G401.6 (cell line): ENCODE results near the gene TMEM74B.

Experiments
- FAIRE-seq: peaks from 2 replicates; lab custom pipeline; 2012; peaks lifted over from hg19 to GRCh38; lab: Jason Lieb, UNC

TMEM74B gene

GRCh38 chr20:1134836-1135235, 49.9 kb downstream of the TMEM74B start:
- no peak for FAIRE-seq

DNA sequence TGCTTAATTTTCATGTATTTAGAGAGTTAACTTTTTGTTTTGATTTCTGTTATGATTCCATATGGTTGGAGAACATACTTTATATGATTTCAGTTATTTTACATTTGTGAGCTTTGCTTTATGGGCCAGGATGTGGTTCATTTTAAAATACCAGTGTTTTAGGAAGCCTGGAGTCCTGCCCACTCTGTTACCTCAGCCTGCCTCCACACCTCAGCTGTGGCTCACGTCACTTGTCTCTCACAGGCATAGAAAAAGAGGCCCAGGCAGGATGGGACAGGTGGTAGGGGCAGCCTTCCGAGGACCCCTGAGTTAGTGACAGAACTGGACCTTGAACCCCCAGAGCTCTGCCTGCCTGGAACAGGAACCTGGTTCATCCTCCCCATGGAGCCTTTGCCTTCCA, 50.4 kb downstream of the TMEM74B start:
- FAIRE-seq: no peak

DNA sequence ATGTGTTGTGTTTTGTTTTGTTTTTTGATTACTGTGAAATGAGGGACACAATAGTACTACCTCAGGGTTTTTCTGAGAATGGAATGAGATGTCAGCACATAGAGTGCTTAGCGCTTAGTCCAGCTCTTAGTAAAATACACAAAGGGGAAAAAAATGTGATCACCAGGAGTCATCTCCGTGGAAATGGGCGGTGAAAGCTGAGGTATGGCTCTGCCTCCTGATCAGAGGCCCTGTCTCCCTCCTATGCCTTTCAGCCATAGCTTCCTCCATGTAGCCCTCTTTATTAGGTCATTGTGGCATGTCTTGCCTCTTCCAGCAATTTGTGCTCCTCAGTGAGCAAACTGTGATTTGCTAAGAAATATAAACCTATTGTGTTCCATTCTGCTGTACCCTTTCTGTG, 53.4 kb downstream of the TMEM74B start:
- FAIRE-seq: no peak

DNA sequence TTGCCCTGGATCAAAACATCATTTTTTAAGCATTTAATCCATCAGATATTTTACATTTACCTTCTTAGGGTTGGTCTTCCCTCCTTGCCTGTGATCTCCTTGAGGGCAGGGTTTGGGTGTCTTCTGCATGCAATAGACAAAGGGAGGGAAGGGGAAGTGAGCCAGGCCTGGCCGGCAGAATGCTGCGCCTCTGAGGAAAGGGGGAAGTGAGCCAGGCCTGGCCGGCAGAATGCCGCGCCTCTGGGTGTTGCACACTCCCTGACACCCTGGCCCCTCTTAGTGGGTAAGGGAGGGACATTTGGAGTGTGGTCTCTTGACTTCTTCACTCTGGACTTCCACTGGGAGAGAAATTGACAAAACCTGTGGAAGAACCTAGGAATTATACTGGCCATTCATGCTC, 53.9 kb downstream of the TMEM74B start:
- no peak for FAIRE-seq
